Neural crest cell (in vitro differentiated cells): ENCODE measurements around the gene ETNK2. TPM values are rescaled to one million over a fixed set of nuclear protein-coding genes. Genes with fewer than 3 reads are reported as not detected.
A peak's percentile ranks its signal among the peaks of the same experiment; 100 is the strongest.

Experiments used
- DNase-seq: peaks from one replicate; pipeline ENCODE4 v3.0.0; 2021; ENCODE audit warnings: low read depth, mixed read lengths, low spot score
- H3K27ac Mint-ChIP-seq: one replicate; pipeline ENCODE4 v1.8.0; 2021; ENCODE audit warnings: mild to moderate bottlenecking, mixed read lengths; ENCODE audit not compliant: unreplicated experiment
- H3K27me3 Mint-ChIP-seq: 2 replicates; pipeline ENCODE4 v1.8.0; 2021; ENCODE audit warnings: low read depth, mild to moderate bottlenecking, mixed read lengths
- H3K36me3 Mint-ChIP-seq: 2 replicates; pipeline ENCODE4 v1.8.0; 2021; ENCODE audit warnings: low read depth, mild to moderate bottlenecking, mixed read lengths
- H3K4me1 Mint-ChIP-seq: 2 replicates; pipeline ENCODE4 v1.8.0; 2021; ENCODE audit warnings: mixed read lengths
- H3K4me3 Mint-ChIP-seq: one replicate; pipeline ENCODE4 v1.8.0; 2021; ENCODE audit warnings: mild to moderate bottlenecking, mixed read lengths
- H3K9me3 Mint-ChIP-seq: 2 replicates; pipeline ENCODE4 v1.8.0; 2021; ENCODE audit warnings: mixed read lengths
- total RNA-seq: library from RNA; stranded (reverse); gene quantifications from 2 replicates; pipeline ENCODE4 v1.2.1, GENCODE V29; 2021
- TF ChIP-seq, protein P1 (sequence below): fragments of 200-600 bp; sonication (generic); conservative IDR thresholded peaks from 2 replicates; pipeline ENCODE4 v1.5.0; 2021; ENCODE audit warnings: antibody characterized with exemption, mild to moderate bottlenecking

The ETNK2 gene
- total RNA-seq, 1 donor from 2014 or later = 14.5 TPM

DNA sequence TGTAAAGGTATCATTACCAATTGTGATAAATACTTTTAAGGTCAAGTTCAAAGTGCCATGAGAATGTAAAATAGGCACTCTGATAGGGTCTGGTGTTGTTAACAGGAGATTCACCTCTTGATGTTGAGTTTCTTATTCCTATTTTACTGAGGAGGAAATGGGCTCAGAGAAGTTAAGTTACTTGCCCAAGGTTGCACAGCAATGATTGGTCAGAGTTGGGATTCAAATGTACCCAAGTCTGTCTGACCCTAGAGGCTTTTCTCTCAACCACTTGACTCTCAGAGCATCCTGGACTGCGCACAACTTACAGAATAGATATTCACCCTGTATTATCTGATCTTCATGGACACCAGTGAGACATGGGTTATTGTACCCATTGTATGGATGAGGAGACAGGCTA is 45.0 kb downstream of the ETNK2 start:
- Mint-ChIP-seq H3K27me3 (no peaks in the 10 kb centered on the region), H3K4me1 (peaks cover 64% of the 10 kb centered on the region), H3K27ac (no peak overlapping the region), H3K4me3 (no peak overlapping the region), H3K9me3 (no peaks in the 10 kb centered on the region), H3K36me3 (no peaks in the 10 kb centered on the region)
- no peak for DNase-seq
- TF ChIP-seq, protein P1, sequence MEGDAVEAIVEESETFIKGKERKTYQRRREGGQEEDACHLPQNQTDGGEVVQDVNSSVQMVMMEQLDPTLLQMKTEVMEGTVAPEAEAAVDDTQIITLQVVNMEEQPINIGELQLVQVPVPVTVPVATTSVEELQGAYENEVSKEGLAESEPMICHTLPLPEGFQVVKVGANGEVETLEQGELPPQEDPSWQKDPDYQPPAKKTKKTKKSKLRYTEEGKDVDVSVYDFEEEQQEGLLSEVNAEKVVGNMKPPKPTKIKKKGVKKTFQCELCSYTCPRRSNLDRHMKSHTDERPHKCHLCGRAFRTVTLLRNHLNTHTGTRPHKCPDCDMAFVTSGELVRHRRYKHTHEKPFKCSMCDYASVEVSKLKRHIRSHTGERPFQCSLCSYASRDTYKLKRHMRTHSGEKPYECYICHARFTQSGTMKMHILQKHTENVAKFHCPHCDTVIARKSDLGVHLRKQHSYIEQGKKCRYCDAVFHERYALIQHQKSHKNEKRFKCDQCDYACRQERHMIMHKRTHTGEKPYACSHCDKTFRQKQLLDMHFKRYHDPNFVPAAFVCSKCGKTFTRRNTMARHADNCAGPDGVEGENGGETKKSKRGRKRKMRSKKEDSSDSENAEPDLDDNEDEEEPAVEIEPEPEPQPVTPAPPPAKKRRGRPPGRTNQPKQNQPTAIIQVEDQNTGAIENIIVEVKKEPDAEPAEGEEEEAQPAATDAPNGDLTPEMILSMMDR = no peak

GRCh38 chr1:204105131-204105515 is 46.7 kb downstream of the ETNK2 start:
- TF ChIP-seq, protein P1 = no peak
- Mint-ChIP-seq H3K27me3 (no peaks in the 10 kb centered on the region), H3K9me3 (no peaks in the 10 kb centered on the region), H3K4me3 (no peak overlapping the region), H3K27ac (peak overlapping the region; percentile 81), H3K36me3 (no peaks in the 10 kb centered on the region), H3K4me1 (peaks cover 63% of the 10 kb centered on the region)
- no peak for DNase-seq

GRCh38 chr1:204104331-204105130 is 47.3 kb downstream of the ETNK2 start:
- Mint-ChIP-seq H3K4me3 (peak overlapping the region; percentile 11), H3K36me3 (no peaks in the 10 kb centered on the region), H3K27ac (peak overlapping the region; percentile 81)

GRCh38 chr1:204103431-204103741 is 48.5 kb downstream of the ETNK2 start:
- Mint-ChIP-seq H3K27me3 (no peaks in the 10 kb centered on the region), H3K27ac (no peak overlapping the region), H3K4me3 (no peak overlapping the region), H3K36me3 (no peaks in the 10 kb centered on the region), H3K9me3 (no peaks in the 10 kb centered on the region), H3K4me1 (peaks cover 60% of the 10 kb centered on the region)
- TF ChIP-seq, protein P1 = no peak
- DNase-seq = no peak

More at GRCh38 chr1:204104331-204105130, 47.3 kb downstream of the ETNK2 start:
- no peak for DNase-seq
- no peaks in the 10 kb centered on the region for H3K9me3 Mint-ChIP-seq
- no peaks in the 10 kb centered on the region for H3K27me3 Mint-ChIP-seq
- peaks cover 64% of the 10 kb centered on the region for H3K4me1 Mint-ChIP-seq
- TF ChIP-seq, protein P1 = no peak

DNA sequence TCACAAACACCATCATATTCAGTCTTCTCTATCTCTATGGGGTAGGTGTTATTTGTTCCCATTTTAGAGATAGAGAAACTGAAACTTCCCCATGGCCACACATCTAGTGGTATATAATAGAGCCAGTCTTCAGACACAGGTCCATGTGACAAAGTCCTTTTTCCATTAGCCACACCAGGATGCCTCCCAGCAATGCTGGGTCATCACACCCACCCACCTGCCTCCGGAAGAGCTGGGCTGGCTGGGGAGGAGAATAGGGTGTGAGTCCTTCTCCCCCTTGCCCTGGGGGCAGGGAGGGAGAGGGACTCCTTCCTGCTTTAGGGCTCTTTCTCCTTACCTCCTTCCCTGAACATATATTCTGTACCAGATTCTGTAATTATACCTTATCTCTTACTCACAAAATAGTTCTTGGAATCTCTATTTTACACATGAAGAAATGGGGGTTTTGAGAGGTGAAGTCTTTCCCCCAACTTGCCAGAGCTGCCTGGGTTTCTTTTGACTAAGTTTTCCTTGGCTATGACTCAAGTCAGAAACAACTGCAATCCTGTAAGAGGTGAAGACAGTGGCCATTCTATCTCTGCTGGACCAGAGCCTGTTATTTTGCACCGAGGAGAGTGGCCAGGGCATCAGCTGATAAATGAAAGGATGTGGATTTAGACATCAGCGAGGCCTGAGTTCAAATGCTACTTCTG is 49.0 kb downstream of the ETNK2 start:
- no peaks in the 10 kb centered on the region for H3K27me3 Mint-ChIP-seq
- H3K4me3 Mint-ChIP-seq = no peak overlapping the region
- peaks cover 57% of the 10 kb centered on the region for H3K4me1 Mint-ChIP-seq
- no peaks in the 10 kb centered on the region for H3K9me3 Mint-ChIP-seq
- no peak for DNase-seq
- no peaks in the 10 kb centered on the region for H3K36me3 Mint-ChIP-seq
- TF ChIP-seq, protein P1 = no peak
- H3K27ac Mint-ChIP-seq = peak overlapping the region; percentile 76
